Measurements from ENCODE around the gene UBALD2. TPM values are rescaled to one million over a fixed set of nuclear protein-coding genes. Genes with fewer than 3 reads are reported as not detected.

The UBALD2 gene
- total RNA-seq, 2 donors from 2014 or later = 36.0 to 46.0 TPM

- H3K27ac Mint-ChIP-seq = no peak overlapping the region
- no peak for DNase-seq
- WGBS, 2 experiments (ENCODE audit: insufficient coverage in 1 of 2, insufficient read length in 1 of 2) = 94 to 96% methylated on average over 10 to 19 of the region's 19 CpGs
Observed at GRCh38 chr17:76278268-76278908, 13.2 kb downstream of the UBALD2 start.

GRCh38 chr17:76278952-76279741, 14.0 kb downstream of the UBALD2 start:
- peak; percentile 98 for TF ChIP-seq CTCF (conservative IDR thresholded peaks at IDR 0.05)
- Histone ChIP-seq H3K4me3 (ENCODE audit: low read length) (no peak overlapping the region), H3K4me1 (ENCODE audit: control insufficient read depth, insufficient read depth, low read length) (no peaks in the 10 kb centered on the region), H3K36me3 (ENCODE audit: control insufficient read depth, insufficient read depth, low read length) (no peaks in the 10 kb centered on the region), H3K9ac (ENCODE audit: extremely low read depth, low read length, poor library complexity, severe bottlenecking) (no peak overlapping the region), H3K27ac (ENCODE audit: low read depth, low read length) (no peak overlapping the region), H3K27me3 (ENCODE audit: control insufficient read depth, insufficient read depth, low read length, poor library complexity, severe bottlenecking) (no peaks in the 10 kb centered on the region), H3K9me3 (ENCODE audit: control insufficient read depth, low read length) (no peaks in the 10 kb centered on the region)
- Mint-ChIP-seq H3K27ac (no peak overlapping the region), H3K36me3 (ENCODE audit: low read depth) (no peaks in the 10 kb centered on the region), H3K4me1 (no peaks in the 10 kb centered on the region), H3K4me3 (no peak overlapping the region), H3K27me3 (ENCODE audit: insufficient read depth) (no peaks in the 10 kb centered on the region), H3K9me3 (no peaks in the 10 kb centered on the region)
- peak; percentile 99 for DNase-seq
- WGBS, 2 experiments (ENCODE audit: insufficient coverage in 1 of 2, insufficient read length in 1 of 2) = 71% methylated on average over 20 to 28 of the region's 28 CpGs

More at GRCh38 chr17:76278268-76278908, 13.2 kb downstream of the UBALD2 start:
- H3K9ac ChIP-seq (ENCODE audit: extremely low read depth, low read length, poor library complexity, severe bottlenecking) = no peak overlapping the region
- no peak overlapping the region for H3K4me3 ChIP-seq (ENCODE audit: low read length)
- H3K27me3 Mint-ChIP-seq (ENCODE audit: insufficient read depth) = no peaks in the 10 kb centered on the region
- H3K36me3 Mint-ChIP-seq (ENCODE audit: low read depth) = no peaks in the 10 kb centered on the region
- no peaks in the 10 kb centered on the region for H3K9me3 Mint-ChIP-seq
- no peaks in the 10 kb centered on the region for H3K36me3 ChIP-seq (ENCODE audit: control insufficient read depth, insufficient read depth, low read length)
- no peak for TF ChIP-seq CTCF (conservative IDR thresholded peaks at IDR 0.05)
- H3K27ac ChIP-seq (ENCODE audit: low read depth, low read length) = no peak overlapping the region
- H3K4me3 Mint-ChIP-seq = no peak overlapping the region
- no peaks in the 10 kb centered on the region for H3K9me3 ChIP-seq (ENCODE audit: control insufficient read depth, low read length)
- no peaks in the 10 kb centered on the region for H3K27me3 ChIP-seq (ENCODE audit: control insufficient read depth, insufficient read depth, low read length, poor library complexity, severe bottlenecking)
- no peaks in the 10 kb centered on the region for H3K4me1 ChIP-seq (ENCODE audit: control insufficient read depth, insufficient read depth, low read length)
- H3K4me1 Mint-ChIP-seq = no peaks in the 10 kb centered on the region

- no peak for DNase-seq
- 84 to 88% methylated on average over 3 to 15 of the region's 15 CpGs for WGBS, 2 experiments (ENCODE audit: insufficient coverage in 1 of 2, insufficient read length in 1 of 2)
- Histone ChIP-seq H3K36me3 (ENCODE audit: control insufficient read depth, insufficient read depth, low read length) (no peaks in the 10 kb centered on the region), H3K4me3 (ENCODE audit: low read length) (no peak overlapping the region), H3K27me3 (ENCODE audit: control insufficient read depth, insufficient read depth, low read length, poor library complexity, severe bottlenecking) (no peaks in the 10 kb centered on the region), H3K9me3 (ENCODE audit: control insufficient read depth, low read length) (no peaks in the 10 kb centered on the region), H3K27ac (ENCODE audit: low read depth, low read length) (no peak overlapping the region), H3K9ac (ENCODE audit: extremely low read depth, low read length, poor library complexity, severe bottlenecking) (no peak overlapping the region), H3K4me1 (ENCODE audit: control insufficient read depth, insufficient read depth, low read length) (no peaks in the 10 kb centered on the region)
- Mint-ChIP-seq H3K27me3 (ENCODE audit: insufficient read depth) (no peaks in the 10 kb centered on the region), H3K4me3 (no peak overlapping the region), H3K36me3 (ENCODE audit: low read depth) (no peaks in the 10 kb centered on the region), H3K9me3 (no peaks in the 10 kb centered on the region), H3K4me1 (no peaks in the 10 kb centered on the region), H3K27ac (no peak overlapping the region)
- TF ChIP-seq CTCF (conservative IDR thresholded peaks at IDR 0.05) = no peak
Observed at GRCh38 chr17:76279742-76280287, 14.7 kb downstream of the UBALD2 start.

All from endodermal cell (in vitro differentiated cells).